GM19324 (cell line): ENCODE results near the gene STIM2.
"Not testable (repeated sequence)": the region's sequence is repeated elsewhere in the genome, so short reads cannot be mapped to it uniquely, and the experiment has no call there.

Experiments
- ATAC-seq: cut with Tn5 transposase; IDR thresholded peaks from one replicate; pipeline ENCODE4 v1.9.1; 2021; ENCODE audit warnings: mild to moderate bottlenecking, moderate library complexity; ENCODE audit not compliant: unreplicated experiment, low FRiP score

Gene STIM2

GRCh38 chr4:27020603-27021002 is 160.0 kb downstream of the STIM2 start:
- ATAC-seq: no peak

DNA sequence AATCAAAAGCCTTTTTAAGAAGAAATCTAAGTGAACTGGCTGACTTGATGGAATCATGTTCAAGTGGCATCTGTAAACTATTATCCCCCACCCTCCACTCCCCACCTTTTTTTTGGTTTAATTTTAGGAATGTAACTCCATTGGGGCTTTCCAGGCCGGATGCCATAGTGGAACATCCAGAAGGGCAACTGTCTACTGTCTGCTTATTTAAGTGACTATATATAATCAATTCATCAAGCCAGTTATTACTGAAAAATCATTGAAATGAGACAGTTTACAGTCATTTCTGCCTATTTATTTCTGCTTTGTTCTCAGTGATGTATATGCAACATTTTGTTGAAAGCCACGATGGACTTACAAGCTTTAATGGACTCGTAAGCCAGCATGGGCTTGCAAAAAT is 162.3 kb downstream of the STIM2 start:
- no peak for ATAC-seq

GRCh38 chr4:27023366-27023765 is 162.7 kb downstream of the STIM2 start:
- ATAC-seq: no peak

- no peak for ATAC-seq
These were observed 164.2 kb downstream of the STIM2 start for GRCh38 chr4:27024805-27025204.

- ATAC-seq: no peak
These were observed 166.8 kb downstream of the STIM2 start for GRCh38 chr4:27027428-27027827.

DNA sequence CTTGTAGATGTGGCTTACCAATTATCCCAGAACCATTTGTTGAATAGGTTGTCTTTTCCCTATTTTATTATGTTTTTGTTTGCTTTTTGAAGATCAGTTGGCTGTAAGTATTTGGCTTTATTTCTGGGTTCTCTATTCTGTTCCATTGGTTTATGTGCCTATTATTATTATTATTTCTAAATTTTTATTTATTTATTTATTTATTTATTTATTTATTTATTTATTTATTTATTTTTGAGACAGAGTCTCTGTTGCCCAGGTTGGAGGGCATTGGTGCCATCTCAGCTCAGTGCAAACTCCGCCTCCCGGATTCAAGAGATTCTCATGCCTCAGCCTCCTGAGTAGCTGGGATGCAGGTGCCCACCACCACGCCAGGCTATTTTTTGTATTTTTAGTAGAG is 174.5 kb downstream of the STIM2 start:
- ATAC-seq: not testable (repeated sequence)

GRCh38 chr4:27040356-27040755 is 179.7 kb downstream of the STIM2 start:
- ATAC-seq: no peak

DNA sequence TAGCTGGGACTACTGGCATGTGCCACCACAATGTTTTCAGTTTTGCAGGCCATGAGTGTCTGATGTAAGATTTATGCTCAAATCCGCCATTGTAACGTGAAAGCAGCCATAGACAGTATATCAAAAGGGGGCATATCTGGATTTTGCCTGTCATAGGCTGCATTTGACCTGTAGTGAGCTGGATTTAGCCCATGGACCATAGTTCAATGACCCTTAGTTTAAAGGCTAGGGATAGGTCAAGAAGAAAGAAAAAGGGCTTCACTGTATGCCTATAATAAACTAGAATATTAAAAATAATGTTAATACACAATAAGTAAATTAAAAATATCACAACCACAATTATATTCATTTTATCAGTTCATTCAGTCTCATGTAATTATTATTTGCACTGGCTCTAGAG is 181.8 kb downstream of the STIM2 start:
- ATAC-seq: no peak

- ATAC-seq: no peak
These were observed 182.6 kb downstream of the STIM2 start for GRCh38 chr4:27043200-27043599.

DNA sequence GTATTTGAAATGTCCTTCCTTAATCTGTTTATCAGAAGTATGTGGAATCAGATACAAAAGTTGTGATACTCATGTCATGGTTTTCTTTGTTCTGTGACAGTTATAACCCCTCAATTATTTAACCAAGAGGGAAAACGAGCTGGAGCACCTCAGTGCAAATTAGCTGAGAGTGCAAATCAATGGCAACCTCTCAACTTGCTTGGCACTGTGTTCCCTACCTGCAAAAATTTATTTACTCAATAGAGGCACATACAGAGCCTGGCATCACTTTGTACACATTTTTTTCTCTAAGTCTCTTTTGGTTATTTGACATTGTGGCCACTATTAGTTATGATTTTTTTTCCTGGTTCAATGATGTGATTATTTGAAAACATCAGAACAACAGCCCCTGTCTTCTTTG is 186.2 kb downstream of the STIM2 start:
- no peak for ATAC-seq

GRCh38 chr4:27048429-27049238 is 188.0 kb downstream of the STIM2 start:
- no peak for ATAC-seq

DNA sequence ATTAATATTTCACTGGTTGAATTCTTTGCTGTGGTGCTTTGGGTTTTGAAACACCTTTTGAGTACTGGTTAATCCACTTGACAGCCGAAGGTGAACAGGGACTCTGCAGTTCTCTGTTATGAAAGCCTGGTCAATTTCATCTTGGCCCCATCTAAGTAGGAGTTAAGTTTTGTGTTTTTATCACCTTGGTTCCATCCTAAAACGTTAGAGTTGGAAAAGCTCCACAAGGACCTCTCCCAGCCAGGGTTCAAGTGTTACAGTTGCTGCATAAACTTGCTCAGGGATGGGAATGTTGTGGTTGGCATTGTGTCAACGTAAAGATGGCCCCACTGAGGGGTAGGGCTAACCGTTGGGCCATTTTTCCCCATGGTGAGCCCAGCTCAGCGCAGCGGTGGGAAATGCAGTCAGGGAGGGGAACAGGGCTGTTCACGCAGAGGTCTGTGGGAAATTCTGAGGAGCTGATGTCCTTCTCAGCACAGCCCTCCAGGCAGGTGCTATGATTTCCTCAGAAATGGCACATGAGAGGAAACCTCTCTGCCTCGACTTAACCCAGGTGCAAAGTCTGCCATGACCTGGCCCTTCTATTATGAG is 188.7 kb downstream of the STIM2 start:
- ATAC-seq: no peak

GRCh38 chr4:27050731-27051130 is 190.1 kb downstream of the STIM2 start:
- no peak for ATAC-seq

DNA sequence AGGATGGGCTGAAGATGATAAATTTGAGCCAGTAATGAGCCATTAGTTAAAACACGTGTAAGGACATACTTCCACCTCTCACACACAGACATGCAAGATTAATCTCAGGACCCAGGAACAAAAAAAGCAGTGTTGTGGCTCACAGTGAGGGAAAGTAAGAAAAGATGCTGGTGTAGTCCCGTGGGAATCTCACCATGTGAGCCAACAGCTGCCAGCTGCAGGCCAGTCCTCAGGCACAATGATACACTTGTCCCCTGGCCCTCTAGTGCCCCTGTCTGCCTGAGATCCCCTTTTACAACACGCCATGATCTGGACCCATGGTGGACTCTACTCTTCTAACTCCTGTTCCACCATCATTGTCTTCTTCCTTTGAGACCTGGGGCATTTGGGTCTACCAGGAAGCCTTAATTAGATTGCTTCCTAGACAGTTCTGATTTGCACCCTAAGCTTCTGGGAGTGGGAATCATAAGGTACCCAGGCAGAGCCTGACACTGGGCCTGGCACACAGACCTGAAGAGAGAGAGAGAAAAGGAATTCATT is 194.7 kb downstream of the STIM2 start:
- no peak for ATAC-seq

GRCh38 chr4:27056281-27056680 is 195.6 kb downstream of the STIM2 start:
- ATAC-seq: no peak

- no peak for ATAC-seq
These were observed 196.4 kb downstream of the STIM2 start for GRCh38 chr4:27057053-27057452.

DNA sequence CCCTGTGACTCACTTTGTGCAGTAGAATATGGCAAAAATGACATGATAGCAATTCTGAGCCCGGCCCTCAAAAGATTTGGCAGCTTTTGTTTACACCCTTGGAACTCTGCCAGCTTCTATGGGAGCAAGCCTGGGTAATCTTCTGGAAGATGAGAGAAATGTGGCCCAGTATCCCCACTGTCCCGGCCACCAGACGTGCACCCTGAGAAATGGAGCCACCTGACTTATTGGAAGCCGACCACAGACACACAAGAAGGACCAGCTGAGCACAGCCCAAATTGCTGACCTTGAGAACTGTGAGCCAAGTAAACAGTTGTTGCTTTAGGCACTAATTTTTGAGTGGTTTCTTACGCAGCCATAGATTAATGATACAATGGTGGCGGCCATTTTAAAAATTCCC is 197.0 kb downstream of the STIM2 start:
- no peak for ATAC-seq

DNA sequence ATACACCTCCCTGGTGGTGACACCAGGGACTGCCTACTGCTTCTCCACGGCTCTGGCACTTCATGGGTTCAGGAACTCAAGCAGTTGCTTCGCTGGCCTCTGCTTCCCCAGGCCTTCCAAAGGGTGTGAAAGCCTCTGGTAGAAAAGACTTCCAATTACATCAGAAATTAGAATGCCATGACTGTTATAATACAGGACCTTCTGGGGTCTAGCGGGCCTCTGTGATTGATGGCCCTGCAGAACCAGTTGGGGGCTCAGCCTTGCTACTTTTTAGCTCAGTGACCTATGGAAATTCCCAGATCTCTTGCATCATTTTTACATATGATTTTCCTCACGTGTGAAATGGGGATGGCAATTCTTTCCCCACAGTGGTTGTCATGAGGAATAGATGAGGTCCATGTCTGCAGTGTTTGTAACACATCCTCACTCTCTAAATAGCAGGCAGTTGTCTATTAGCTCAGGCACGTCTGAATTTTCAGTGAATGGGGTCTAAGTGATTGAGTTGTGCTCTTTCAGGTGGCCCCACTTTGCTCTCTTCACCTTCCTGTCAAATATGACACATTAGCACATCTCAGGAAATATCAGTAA is 198.3 kb downstream of the STIM2 start:
- no peak for ATAC-seq

DNA sequence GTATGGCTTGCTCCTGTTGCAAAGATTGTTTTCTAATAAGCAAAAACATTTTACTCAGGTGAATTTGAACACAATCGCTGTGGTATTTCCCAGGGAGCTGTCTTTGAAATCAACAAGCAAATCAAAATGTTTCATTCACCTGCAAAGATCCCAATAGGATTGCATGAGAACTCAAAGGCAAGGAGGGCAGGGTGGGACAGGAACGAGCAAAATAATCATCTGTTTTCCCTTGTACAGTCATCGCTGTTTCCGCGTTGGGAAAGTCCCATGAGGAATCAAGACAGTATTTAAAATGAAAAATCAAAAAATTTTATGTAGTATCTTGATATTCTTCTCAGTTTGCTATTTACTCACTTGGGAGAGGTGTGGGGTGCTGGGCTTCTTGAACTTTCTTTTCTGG is 198.8 kb downstream of the STIM2 start:
- no peak for ATAC-seq

GRCh38 chr4:27062256-27062655 is 201.6 kb downstream of the STIM2 start:
- ATAC-seq: no peak

GRCh38 chr4:27066591-27066990 is 205.9 kb downstream of the STIM2 start:
- no peak for ATAC-seq
